ENCODE data around the gene SPOCK2.

Gene SPOCK2

GRCh38 chr10:72068126-72068765, 20.1 kb downstream of the SPOCK2 start:
- Histone ChIP-seq H3K4me1 (ENCODE audit: control insufficient read depth, low read depth, low read length) (no peaks in the 10 kb centered on the region), H3K27ac (ENCODE audit: low read depth, low read length) (no peak overlapping the region)

GRCh38 chr10:72067463-72068125, 20.8 kb downstream of the SPOCK2 start:
- Histone ChIP-seq H3K4me1 (ENCODE audit: control insufficient read depth, low read depth, low read length) (no peaks in the 10 kb centered on the region), H2BK15ac (replicated peaks; ENCODE audit: low read depth) (no peak overlapping the region), H3K23ac (ENCODE audit: low read length) (no peak overlapping the region), H3K27me3 (ENCODE audit: insufficient read depth, low read length, poor library complexity) (no peaks in the 10 kb centered on the region), H3K56ac (ENCODE audit: low read length) (peak overlapping the region; percentile 15), H3K4ac (ENCODE audit: low read depth, low read length) (no peak overlapping the region), H3K79me2 (ENCODE audit: control insufficient read depth, insufficient read depth, low read length) (no peaks in the 10 kb centered on the region), H3K79me1 (ENCODE audit: low read length) (no peaks in the 10 kb centered on the region), H2AK5ac (ENCODE audit: low read length) (no peak overlapping the region), H3K9ac (ENCODE audit: low read length) (no peak overlapping the region), H2BK5ac (ENCODE audit: low read length) (no peak overlapping the region), H4K8ac (ENCODE audit: low read depth, low read length) (no peak overlapping the region), H3K4me3 (ENCODE audit: low read length) (no peak overlapping the region), H3K4me2 (ENCODE audit: low read length) (no peak overlapping the region), H3K18ac (ENCODE audit: low read length) (no peak overlapping the region), H2BK120ac (ENCODE audit: low read depth, low read length) (no peak overlapping the region), H3K36me3 (ENCODE audit: control insufficient read depth, insufficient read depth, low read length) (no peaks in the 10 kb centered on the region), H3K27ac (ENCODE audit: low read depth, low read length) (no peak overlapping the region), H4K5ac (ENCODE audit: low read length) (no peak overlapping the region)
- DNase-seq: no peak
- whole genome bisulfite sequencing (ENCODE audit: extremely low coverage, insufficient coverage, low lambda C conversion rate): no CpG with 5 or more reads among the region's 13 CpGs

More at GRCh38 chr10:72068126-72068765, 20.1 kb downstream of the SPOCK2 start:
- no peak overlapping the region for H4K5ac ChIP-seq (ENCODE audit: low read length)
- WGBS (ENCODE audit: extremely low coverage, insufficient coverage, low lambda C conversion rate): no CpG with 5 or more reads among the region's 11 CpGs
- no peak overlapping the region for H3K18ac ChIP-seq (ENCODE audit: low read length)
- peak overlapping the region; percentile 15 for H3K56ac ChIP-seq (ENCODE audit: low read length)
- no peaks in the 10 kb centered on the region for H3K79me1 ChIP-seq (ENCODE audit: low read length)
- H3K79me2 ChIP-seq (ENCODE audit: control insufficient read depth, insufficient read depth, low read length): no peaks in the 10 kb centered on the region
- no peak overlapping the region for H4K8ac ChIP-seq (ENCODE audit: low read depth, low read length)
- H2BK5ac ChIP-seq (ENCODE audit: low read length): no peak overlapping the region
- H3K4me2 ChIP-seq (ENCODE audit: low read length): no peak overlapping the region
- H2BK120ac ChIP-seq (ENCODE audit: low read depth, low read length): no peak overlapping the region
- DNase-seq: no peak
- H3K36me3 ChIP-seq (ENCODE audit: control insufficient read depth, insufficient read depth, low read length): no peaks in the 10 kb centered on the region
- H3K9ac ChIP-seq (ENCODE audit: low read length): no peak overlapping the region
- no peak overlapping the region for H3K23ac ChIP-seq (ENCODE audit: low read length)
- H3K4ac ChIP-seq (ENCODE audit: low read depth, low read length): no peak overlapping the region
- no peaks in the 10 kb centered on the region for H3K27me3 ChIP-seq (ENCODE audit: insufficient read depth, low read length, poor library complexity)
- no peak overlapping the region for H2BK15ac ChIP-seq (replicated peaks; ENCODE audit: low read depth)
- no peak overlapping the region for H2AK5ac ChIP-seq (ENCODE audit: low read length)
- no peak overlapping the region for H3K4me3 ChIP-seq (ENCODE audit: low read length)

GRCh38 chr10:72066318-72067284, 21.8 kb downstream of the SPOCK2 start:
- Histone ChIP-seq H2BK5ac (ENCODE audit: low read length) (no peak overlapping the region), H3K79me1 (ENCODE audit: low read length) (no peaks in the 10 kb centered on the region), H3K56ac (ENCODE audit: low read length) (no peak overlapping the region), H3K4ac (ENCODE audit: low read depth, low read length) (no peak overlapping the region), H2BK15ac (replicated peaks; ENCODE audit: low read depth) (no peak overlapping the region), H3K36me3 (ENCODE audit: control insufficient read depth, insufficient read depth, low read length) (no peaks in the 10 kb centered on the region), H3K4me1 (ENCODE audit: control insufficient read depth, low read depth, low read length) (no peaks in the 10 kb centered on the region), H3K27ac (ENCODE audit: low read depth, low read length) (no peak overlapping the region), H4K8ac (ENCODE audit: low read depth, low read length) (no peak overlapping the region), H3K4me3 (ENCODE audit: low read length) (no peak overlapping the region), H3K79me2 (ENCODE audit: control insufficient read depth, insufficient read depth, low read length) (no peaks in the 10 kb centered on the region), H2BK120ac (ENCODE audit: low read depth, low read length) (no peak overlapping the region), H2AK5ac (ENCODE audit: low read length) (no peak overlapping the region), H3K4me2 (ENCODE audit: low read length) (no peak overlapping the region), H3K9ac (ENCODE audit: low read length) (no peak overlapping the region), H3K18ac (ENCODE audit: low read length) (no peak overlapping the region), H4K5ac (ENCODE audit: low read length) (no peak overlapping the region), H3K23ac (ENCODE audit: low read length) (no peak overlapping the region), H3K27me3 (ENCODE audit: insufficient read depth, low read length, poor library complexity) (no peaks in the 10 kb centered on the region)
- no peak for DNase-seq
- WGBS (ENCODE audit: extremely low coverage, insufficient coverage, low lambda C conversion rate): no CpG with 5 or more reads among the region's 18 CpGs

GRCh38 chr10:72065439-72066025, 22.8 kb downstream of the SPOCK2 start:
- no CpG with 5 or more reads among the region's 13 CpGs for WGBS (ENCODE audit: extremely low coverage, insufficient coverage, low lambda C conversion rate)

GRCh38 chr10:72063703-72064391, 24.5 kb downstream of the SPOCK2 start:
- H3K27ac ChIP-seq (ENCODE audit: low read depth, low read length): no peak overlapping the region
- H3K79me1 ChIP-seq (ENCODE audit: low read length): no peaks in the 10 kb centered on the region
- H3K9ac ChIP-seq (ENCODE audit: low read length): no peak overlapping the region
- no peak overlapping the region for H3K18ac ChIP-seq (ENCODE audit: low read length)
- H3K4me1 ChIP-seq (ENCODE audit: control insufficient read depth, low read depth, low read length): no peaks in the 10 kb centered on the region
- no peak overlapping the region for H2AK5ac ChIP-seq (ENCODE audit: low read length)
- no peak overlapping the region for H2BK15ac ChIP-seq (replicated peaks; ENCODE audit: low read depth)
- no peak for DNase-seq
- H3K56ac ChIP-seq (ENCODE audit: low read length): no peak overlapping the region
- no peak overlapping the region for H2BK5ac ChIP-seq (ENCODE audit: low read length)
- WGBS (ENCODE audit: extremely low coverage, insufficient coverage, low lambda C conversion rate): no CpG with 5 or more reads among the region's 9 CpGs
- H3K4me3 ChIP-seq (ENCODE audit: low read length): no peak overlapping the region
- no peaks in the 10 kb centered on the region for H3K79me2 ChIP-seq (ENCODE audit: control insufficient read depth, insufficient read depth, low read length)
- no peak overlapping the region for H3K23ac ChIP-seq (ENCODE audit: low read length)
- H4K8ac ChIP-seq (ENCODE audit: low read depth, low read length): no peak overlapping the region
- no peak overlapping the region for H2BK120ac ChIP-seq (ENCODE audit: low read depth, low read length)
- no peak overlapping the region for H4K5ac ChIP-seq (ENCODE audit: low read length)
- no peak overlapping the region for H3K4me2 ChIP-seq (ENCODE audit: low read length)
- no peak overlapping the region for H3K4ac ChIP-seq (ENCODE audit: low read depth, low read length)
- H3K36me3 ChIP-seq (ENCODE audit: control insufficient read depth, insufficient read depth, low read length): no peaks in the 10 kb centered on the region
- no peaks in the 10 kb centered on the region for H3K27me3 ChIP-seq (ENCODE audit: insufficient read depth, low read length, poor library complexity)

More at GRCh38 chr10:72065439-72066025, 22.8 kb downstream of the SPOCK2 start:
- Histone ChIP-seq H3K56ac (ENCODE audit: low read length) (no peak overlapping the region), H3K18ac (ENCODE audit: low read length) (no peak overlapping the region), H3K79me1 (ENCODE audit: low read length) (no peaks in the 10 kb centered on the region), H3K36me3 (ENCODE audit: control insufficient read depth, insufficient read depth, low read length) (no peaks in the 10 kb centered on the region), H2BK120ac (ENCODE audit: low read depth, low read length) (no peak overlapping the region), H3K4me2 (ENCODE audit: low read length) (no peak overlapping the region), H3K9ac (ENCODE audit: low read length) (no peak overlapping the region), H3K4me1 (ENCODE audit: control insufficient read depth, low read depth, low read length) (no peaks in the 10 kb centered on the region), H2AK5ac (ENCODE audit: low read length) (no peak overlapping the region), H3K4me3 (ENCODE audit: low read length) (no peak overlapping the region), H4K5ac (ENCODE audit: low read length) (no peak overlapping the region), H3K27ac (ENCODE audit: low read depth, low read length) (no peak overlapping the region), H2BK15ac (replicated peaks; ENCODE audit: low read depth) (no peak overlapping the region), H3K79me2 (ENCODE audit: control insufficient read depth, insufficient read depth, low read length) (no peaks in the 10 kb centered on the region), H3K4ac (ENCODE audit: low read depth, low read length) (no peak overlapping the region), H3K23ac (ENCODE audit: low read length) (no peak overlapping the region), H4K8ac (ENCODE audit: low read depth, low read length) (no peak overlapping the region), H3K27me3 (ENCODE audit: insufficient read depth, low read length, poor library complexity) (no peaks in the 10 kb centered on the region), H2BK5ac (ENCODE audit: low read length) (no peak overlapping the region)
- no peak for DNase-seq

Measured in mesendoderm (in vitro differentiated cells).